GM23338 (cell line): ENCODE data around the gene USP24. TPM values are rescaled to one million over a fixed set of nuclear protein-coding genes. Genes with fewer than 3 reads are reported as not detected.

Experiments used
- ATAC-seq: fragments of 200-7000 bp; cut with Tn5 transposase; 3 replicates; pipeline ENCODE4 v1.9.1; 2020
- DNase-seq: peaks from one replicate; pipeline ENCODE4 v3.0.0-alpha.2; 2015; ENCODE audit warnings: low spot score
- H2AFZ ChIP-seq: fragments of 200-600 bp; sonication (generic); 2 replicates; pipeline ENCODE4 v1.8.0; 2016; ENCODE audit warnings: antibody characterized with exemption, mild to moderate bottlenecking, moderate library complexity
- H3F3A ChIP-seq: fragments of 200-600 bp; sonication (generic); replicated peaks from 2 replicates; pipeline ENCODE4 v1.8.0; 2017; ENCODE audit warnings: antibody characterized with exemption, mixed run types, low read depth
- H3K27ac ChIP-seq: fragments of 200-600 bp; sonication (generic); 2 replicates; pipeline ENCODE4 v1.6.1; 2016; ENCODE audit warnings: low read depth
- H3K27me3 ChIP-seq: fragments of 200-600 bp; sonication (generic); 2 replicates; pipeline ENCODE4 v1.8.0; 2016; ENCODE audit warnings: mild to moderate bottlenecking, mixed run types, moderate library complexity; ENCODE audit not compliant: insufficient read depth
- H3K36me3 ChIP-seq: fragments of 200-600 bp; sonication (generic); 2 replicates; pipeline ENCODE4 v1.8.0; 2016; ENCODE audit warnings: mild to moderate bottlenecking; ENCODE audit not compliant: insufficient read depth
- H3K4me1 ChIP-seq: fragments of 200-600 bp; sonication (generic); 2 replicates; pipeline ENCODE4 v1.8.0; 2016; ENCODE audit warnings: mild to moderate bottlenecking, moderate library complexity; ENCODE audit not compliant: insufficient read depth
- H3K4me2 ChIP-seq: fragments of 200-600 bp; sonication (generic); 2 replicates; pipeline ENCODE4 v1.7.1; 2017; ENCODE audit warnings: mixed run types
- H3K4me3 ChIP-seq: fragments of 200-600 bp; sonication (generic); 2 replicates; pipeline ENCODE4 v1.6.1; 2016; ENCODE audit warnings: mixed run types
- H3K79me2 ChIP-seq: fragments of 200-600 bp; sonication (generic); replicated peaks from 2 replicates; pipeline ENCODE4 v1.8.0; 2017; ENCODE audit warnings: mild to moderate bottlenecking; ENCODE audit not compliant: insufficient read depth
- H3K9me2 ChIP-seq: fragments of 200-600 bp; sonication (generic); 2 replicates; pipeline ENCODE4 v1.8.0; 2017; ENCODE audit not compliant: insufficient read depth
- H4K20me1 ChIP-seq: fragments of 200-600 bp; sonication (generic); replicated peaks from 2 replicates; pipeline ENCODE4 v1.8.0; 2017; ENCODE audit warnings: mild to moderate bottlenecking; ENCODE audit not compliant: insufficient read depth
- H3K27ac Mint-ChIP-seq: 2 replicates; pipeline ENCODE4 v1.8.0; 2020; ENCODE audit warnings: inconsistent platforms, mild to moderate bottlenecking, moderate library complexity, mixed read lengths
- H3K27me3 Mint-ChIP-seq: 3 replicates; pipeline ENCODE4 v1.8.0; 2022; ENCODE audit warnings: low read depth, mild to moderate bottlenecking, moderate library complexity, mixed read lengths, inconsistent platforms; ENCODE audit not compliant: insufficient read depth, poor library complexity
- H3K36me3 Mint-ChIP-seq: 3 replicates; pipeline ENCODE4 v1.8.0; 2021; ENCODE audit warnings: low read depth, mild to moderate bottlenecking, inconsistent platforms, moderate library complexity, mixed read lengths
- H3K4me1 Mint-ChIP-seq: 3 replicates; pipeline ENCODE4 v1.8.0; 2020; ENCODE audit warnings: mild to moderate bottlenecking, inconsistent platforms, mixed read lengths
- H3K4me3 Mint-ChIP-seq: 3 replicates; pipeline ENCODE4 v1.8.0; 2021; ENCODE audit warnings: moderate library complexity, mild to moderate bottlenecking, inconsistent platforms, mixed read lengths
- H3K9me3 Mint-ChIP-seq: 3 replicates; pipeline ENCODE4 v1.8.0; 2020; ENCODE audit warnings: moderate library complexity, mild to moderate bottlenecking, inconsistent platforms, mixed read lengths
- CREB1 ChIP-seq: fragments of 250-450 bp; sonication (Bioruptor Pico); IDR thresholded peaks from 2 replicates; pipeline ENCODE4 v1.5.0; 2020; ENCODE audit warnings: low read depth, mild to moderate bottlenecking, moderate library complexity
- POLR2AphosphoS5 ChIP-seq: IDR thresholded peaks from 2 replicates; pipeline ENCODE4 v1.6.1; 2016; ENCODE audit warnings: antibody characterized with exemption, low read depth
- REST ChIP-seq: IDR thresholded peaks from one replicate; pipeline ENCODE4 v1.6.1; 2018; ENCODE audit warnings: antibody characterized with exemption; ENCODE audit not compliant: unreplicated experiment
- polyA plus RNA-seq: library from polyadenylated mRNA; unstranded; fragments of >200 nt; fragmentation: Nextera tagmentation; extraction: Ambion mirVana; gene quantifications from 2 replicates; pipeline ENCODE4 v1.2.1, GENCODE V29; 2016
- total RNA-seq: library from RNA; depleted of rRNA; stranded (reverse); fragments of >200 nt; shearing (Covaris generic); gene quantifications from 2 replicates; pipeline ENCODE4 v1.2.3, GENCODE V29; 2014
- TF ChIP-seq, protein P1 (sequence below): fragments of 250-450 bp; sonication (Bioruptor Pico); IDR thresholded peaks from 2 replicates; pipeline ENCODE4 v1.5.0; 2020; ENCODE audit warnings: mild to moderate bottlenecking, moderate library complexity

Gene USP24
- total and polyA plus RNA-seq, 2 experiments from 2014 or later, result 12.1 to 32.6 TPM

GRCh38 chr1:55062801-55063576, 152.2 kb downstream of the USP24 start (continued):
- TF ChIP-seq REST (no peak), POLR2AphosphoS5 (no peak; the same call in 1 of the 2 replicates)

DNA sequence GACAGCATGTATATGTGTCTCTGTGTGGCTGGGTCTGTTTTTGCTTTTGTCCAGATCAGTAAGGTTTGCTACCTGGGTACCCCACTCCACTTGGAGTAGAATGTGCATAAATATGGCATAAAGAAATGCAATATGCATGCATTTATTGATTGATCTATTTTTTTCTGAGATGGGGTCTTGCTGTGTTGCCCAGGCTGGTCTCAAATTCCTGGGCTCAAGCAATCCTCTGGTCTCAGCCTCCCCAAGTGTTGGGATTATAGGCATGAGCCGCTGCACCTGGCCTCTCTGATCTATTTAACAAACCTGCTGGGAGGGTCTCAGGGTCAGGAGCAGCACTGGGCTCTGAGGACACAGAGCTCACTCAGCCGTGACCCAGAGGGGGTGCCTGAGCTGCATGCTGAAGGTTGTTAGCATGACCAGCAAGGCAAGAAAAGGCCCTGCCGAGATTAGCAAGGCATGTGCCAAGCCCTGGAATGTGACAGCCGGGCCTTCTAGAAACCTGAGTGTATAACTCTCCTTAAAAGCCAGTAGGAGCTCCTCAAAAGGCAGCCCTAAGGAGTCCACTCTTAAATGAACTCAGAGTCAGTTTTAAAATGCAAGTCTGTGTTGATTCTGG, 153.3 kb downstream of the USP24 start:
- H3K4me1 Mint-ChIP-seq, result no peaks in the 10 kb centered on the region
- no peak for ATAC-seq
- Histone ChIP-seq H3K4me1 (no peaks in the 10 kb centered on the region), H3K27ac (0 out of 2 replicates have a peak overlapping the region, but pooled peaks have one; percentile 55), H3K9me2 (no peaks in the 10 kb centered on the region), H3F3A (peaks cover 53% of the 10 kb centered on the region), H3K4me2 (no peak overlapping the region), H3K79me2 (no peaks in the 10 kb centered on the region), H4K20me1 (peaks cover 18% of the 10 kb centered on the region), H3K4me3 (no peak overlapping the region), H3K27me3 (no peaks in the 10 kb centered on the region), H3K36me3 (peaks cover 60% of the 10 kb centered on the region), H2AFZ (no peak overlapping the region)
- peaks cover 46% of the 10 kb centered on the region for H3K36me3 Mint-ChIP-seq
- no peak overlapping the region for H3K27ac Mint-ChIP-seq
- TF ChIP-seq CREB1 (CRISPR knock-in tag), result no peak
- TF ChIP-seq, protein P1, sequence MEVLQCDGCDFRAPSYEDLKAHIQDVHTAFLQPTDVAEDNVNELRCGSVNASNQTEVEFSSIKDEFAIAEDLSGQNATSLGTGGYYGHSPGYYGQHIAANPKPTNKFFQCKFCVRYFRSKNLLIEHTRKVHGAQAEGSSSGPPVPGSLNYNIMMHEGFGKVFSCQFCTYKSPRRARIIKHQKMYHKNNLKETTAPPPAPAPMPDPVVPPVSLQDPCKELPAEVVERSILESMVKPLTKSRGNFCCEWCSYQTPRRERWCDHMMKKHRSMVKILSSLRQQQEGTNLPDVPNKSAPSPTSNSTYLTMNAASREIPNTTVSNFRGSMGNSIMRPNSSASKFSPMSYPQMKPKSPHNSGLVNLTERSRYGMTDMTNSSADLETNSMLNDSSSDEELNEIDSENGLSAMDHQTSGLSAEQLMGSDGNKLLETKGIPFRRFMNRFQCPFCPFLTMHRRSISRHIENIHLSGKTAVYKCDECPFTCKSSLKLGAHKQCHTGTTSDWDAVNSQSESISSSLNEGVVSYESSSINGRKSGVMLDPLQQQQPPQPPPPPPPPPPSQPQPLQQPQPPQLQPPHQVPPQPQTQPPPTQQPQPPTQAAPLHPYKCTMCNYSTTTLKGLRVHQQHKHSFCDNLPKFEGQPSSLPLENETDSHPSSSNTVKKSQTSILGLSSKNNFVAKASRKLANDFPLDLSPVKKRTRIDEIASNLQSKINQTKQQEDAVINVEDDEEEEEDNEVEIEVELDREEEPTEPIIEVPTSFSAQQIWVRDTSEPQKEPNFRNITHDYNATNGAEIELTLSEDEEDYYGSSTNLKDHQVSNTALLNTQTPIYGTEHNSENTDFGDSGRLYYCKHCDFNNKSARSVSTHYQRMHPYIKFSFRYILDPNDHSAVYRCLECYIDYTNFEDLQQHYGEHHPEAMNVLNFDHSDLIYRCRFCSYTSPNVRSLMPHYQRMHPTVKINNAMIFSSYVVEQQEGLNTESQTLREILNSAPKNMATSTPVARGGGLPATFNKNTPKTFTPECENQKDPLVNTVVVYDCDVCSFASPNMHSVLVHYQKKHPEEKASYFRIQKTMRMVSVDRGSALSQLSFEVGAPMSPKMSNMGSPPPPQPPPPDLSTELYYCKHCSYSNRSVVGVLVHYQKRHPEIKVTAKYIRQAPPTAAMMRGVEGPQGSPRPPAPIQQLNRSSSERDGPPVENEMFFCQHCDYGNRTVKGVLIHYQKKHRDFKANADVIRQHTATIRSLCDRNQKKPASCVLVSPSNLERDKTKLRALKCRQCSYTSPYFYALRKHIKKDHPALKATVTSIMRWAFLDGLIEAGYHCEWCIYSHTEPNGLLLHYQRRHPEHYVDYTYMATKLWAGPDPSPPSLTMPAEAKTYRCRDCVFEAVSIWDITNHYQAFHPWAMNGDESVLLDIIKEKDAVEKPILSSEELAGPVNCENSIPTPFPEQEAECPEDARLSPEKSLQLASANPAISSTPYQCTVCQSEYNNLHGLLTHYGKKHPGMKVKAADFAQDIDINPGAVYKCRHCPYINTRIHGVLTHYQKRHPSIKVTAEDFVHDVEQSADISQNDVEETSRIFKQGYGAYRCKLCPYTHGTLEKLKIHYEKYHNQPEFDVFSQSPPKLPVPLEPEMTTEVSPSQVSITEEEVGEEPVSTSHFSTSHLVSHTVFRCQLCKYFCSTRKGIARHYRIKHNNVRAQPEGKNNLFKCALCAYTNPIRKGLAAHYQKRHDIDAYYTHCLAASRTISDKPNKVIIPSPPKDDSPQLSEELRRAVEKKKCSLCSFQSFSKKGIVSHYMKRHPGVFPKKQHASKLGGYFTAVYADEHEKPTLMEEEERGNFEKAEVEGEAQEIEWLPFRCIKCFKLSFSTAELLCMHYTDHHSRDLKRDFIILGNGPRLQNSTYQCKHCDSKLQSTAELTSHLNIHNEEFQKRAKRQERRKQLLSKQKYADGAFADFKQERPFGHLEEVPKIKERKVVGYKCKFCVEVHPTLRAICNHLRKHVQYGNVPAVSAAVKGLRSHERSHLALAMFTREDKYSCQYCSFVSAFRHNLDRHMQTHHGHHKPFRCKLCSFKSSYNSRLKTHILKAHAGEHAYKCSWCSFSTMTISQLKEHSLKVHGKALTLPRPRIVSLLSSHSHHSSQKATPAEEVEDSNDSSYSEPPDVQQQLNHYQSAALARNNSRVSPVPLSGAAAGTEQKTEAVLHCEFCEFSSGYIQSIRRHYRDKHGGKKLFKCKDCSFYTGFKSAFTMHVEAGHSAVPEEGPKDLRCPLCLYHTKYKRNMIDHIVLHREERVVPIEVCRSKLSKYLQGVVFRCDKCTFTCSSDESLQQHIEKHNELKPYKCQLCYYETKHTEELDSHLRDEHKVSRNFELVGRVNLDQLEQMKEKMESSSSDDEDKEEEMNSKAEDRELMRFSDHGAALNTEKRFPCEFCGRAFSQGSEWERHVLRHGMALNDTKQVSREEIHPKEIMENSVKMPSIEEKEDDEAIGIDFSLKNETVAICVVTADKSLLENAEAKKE (CRISPR knock-in tag), result no peak
- DNase-seq, result no peak
- no peaks in the 10 kb centered on the region for H3K9me3 Mint-ChIP-seq
- H3K27me3 Mint-ChIP-seq, result peaks cover 9% of the 10 kb centered on the region
- H3K4me3 Mint-ChIP-seq, result no peak overlapping the region
